T-helper 2 cell treated with Interferon-gamma antibody and Interleukin-4, amounts not matched to agents 5 μg/mL and 100 μg/mL, for 36 hours (primary cell): Measurements from ENCODE around the gene PDIA2.

Experiments
- DNase-seq: peaks from one replicate; pipeline ENCODE4 v3.0.0; 2021; ENCODE audit warnings: low spot score
- H3K27ac Mint-ChIP-seq: one replicate; pipeline ENCODE4 v1.8.0; 2021; ENCODE audit warnings: mild to moderate bottlenecking, mixed read lengths
- H3K27me3 Mint-ChIP-seq: one replicate; pipeline ENCODE4 v1.8.0; 2021; ENCODE audit warnings: low read depth, mixed read lengths
- H3K36me3 Mint-ChIP-seq: one replicate; pipeline ENCODE4 v1.8.0; 2021; ENCODE audit warnings: low read depth, mixed read lengths
- H3K4me1 Mint-ChIP-seq: one replicate; pipeline ENCODE4 v1.8.0; 2021; ENCODE audit warnings: low read depth, mixed read lengths
- H3K4me3 Mint-ChIP-seq: one replicate; pipeline ENCODE4 v1.8.0; 2022; ENCODE audit warnings: mild to moderate bottlenecking, moderate library complexity, mixed read lengths
- H3K9me3 Mint-ChIP-seq: one replicate; pipeline ENCODE4 v1.8.0; 2021; ENCODE audit warnings: mixed read lengths

PDIA2 gene

DNA sequence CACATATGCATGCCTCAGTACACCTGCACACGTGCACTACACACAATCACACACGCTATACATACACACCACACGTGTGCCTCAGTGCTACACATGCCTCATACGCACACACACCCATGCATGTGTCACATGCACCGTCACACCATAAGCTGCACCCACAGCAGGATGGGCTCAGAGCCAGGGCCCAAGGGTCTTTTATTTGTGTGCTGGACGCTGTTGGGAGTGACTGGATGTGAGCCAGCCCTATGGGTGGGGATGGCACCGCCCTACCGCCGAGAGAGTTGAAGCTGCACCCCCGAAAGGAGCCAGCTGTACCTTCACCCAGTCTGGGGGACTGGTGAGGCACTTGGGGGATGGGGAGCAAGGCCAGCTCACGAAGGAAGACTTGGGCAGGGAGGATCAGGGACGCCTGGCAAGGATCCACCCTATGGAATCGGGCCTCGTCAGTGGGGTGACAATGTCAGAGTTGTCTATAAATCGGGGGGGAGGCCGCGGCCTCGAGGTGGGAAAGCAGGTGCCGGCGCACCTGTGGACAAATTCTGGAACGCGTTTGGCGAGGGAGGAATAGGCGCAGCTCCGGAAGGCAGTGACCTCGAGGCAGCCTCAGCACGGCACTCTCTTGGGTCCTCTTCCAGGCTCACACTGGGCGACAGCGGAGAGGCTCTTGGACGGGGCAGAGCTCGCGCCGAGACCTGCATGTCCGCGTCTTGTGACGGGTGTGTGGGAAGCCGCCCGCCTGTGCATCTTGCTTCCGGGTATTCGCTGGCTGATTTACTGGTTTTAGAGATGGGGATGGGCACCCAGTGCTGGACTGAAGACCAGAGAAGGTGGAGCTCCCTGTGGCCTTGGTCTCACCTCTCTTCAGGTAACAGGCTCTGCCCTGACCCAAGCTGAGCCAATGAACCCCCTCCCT lies 14.6 kb upstream of the PDIA2 start:
- no peaks in the 10 kb centered on the region for H3K4me1 Mint-ChIP-seq

DNA sequence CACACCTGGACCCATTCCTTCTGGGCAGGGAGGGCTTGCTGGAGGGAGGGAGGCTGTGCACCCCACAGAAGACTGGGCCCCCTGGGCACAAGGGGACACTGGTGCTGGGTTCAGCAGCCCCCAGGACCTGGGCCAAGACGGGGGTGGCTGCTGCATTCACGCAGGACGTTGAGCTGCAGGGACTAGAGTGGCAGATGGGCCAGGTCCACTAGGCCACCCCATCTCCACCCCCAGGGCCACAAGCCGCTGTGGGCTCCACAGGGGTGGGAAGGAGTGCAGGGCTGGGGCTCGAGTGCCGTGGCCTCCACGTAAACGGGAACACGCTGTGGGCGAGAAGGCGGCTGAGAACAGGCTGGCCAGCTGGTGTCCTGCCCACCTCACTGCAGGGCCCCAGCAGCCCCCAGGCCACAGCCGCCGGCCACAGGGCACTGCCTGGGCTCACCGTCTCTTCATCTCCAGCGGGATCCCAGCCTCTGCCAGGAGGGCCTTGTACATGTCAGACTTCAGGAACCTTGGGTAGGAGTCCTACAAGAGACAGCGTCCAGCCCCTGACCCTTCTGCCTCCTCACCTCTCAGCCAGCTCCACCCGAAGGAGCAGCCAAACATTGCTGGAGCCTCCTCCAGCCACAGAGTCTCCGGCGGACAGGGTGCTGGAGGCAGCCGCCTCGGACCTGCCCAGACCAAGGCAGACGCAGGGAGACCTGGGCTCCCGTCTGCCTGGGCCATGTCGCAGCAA lies 13.7 kb upstream of the PDIA2 start:
- H3K9me3 Mint-ChIP-seq = no peaks in the 10 kb centered on the region
- DNase-seq = no peak

More for the DNA sequence above, 14.6 kb upstream of the PDIA2 start:
- no peak for DNase-seq
- no peaks in the 10 kb centered on the region for H3K36me3 Mint-ChIP-seq
- H3K9me3 Mint-ChIP-seq = no peaks in the 10 kb centered on the region
- H3K4me3 Mint-ChIP-seq = no peak overlapping the region
- H3K27me3 Mint-ChIP-seq = no peaks in the 10 kb centered on the region
- no peak overlapping the region for H3K27ac Mint-ChIP-seq

DNA sequence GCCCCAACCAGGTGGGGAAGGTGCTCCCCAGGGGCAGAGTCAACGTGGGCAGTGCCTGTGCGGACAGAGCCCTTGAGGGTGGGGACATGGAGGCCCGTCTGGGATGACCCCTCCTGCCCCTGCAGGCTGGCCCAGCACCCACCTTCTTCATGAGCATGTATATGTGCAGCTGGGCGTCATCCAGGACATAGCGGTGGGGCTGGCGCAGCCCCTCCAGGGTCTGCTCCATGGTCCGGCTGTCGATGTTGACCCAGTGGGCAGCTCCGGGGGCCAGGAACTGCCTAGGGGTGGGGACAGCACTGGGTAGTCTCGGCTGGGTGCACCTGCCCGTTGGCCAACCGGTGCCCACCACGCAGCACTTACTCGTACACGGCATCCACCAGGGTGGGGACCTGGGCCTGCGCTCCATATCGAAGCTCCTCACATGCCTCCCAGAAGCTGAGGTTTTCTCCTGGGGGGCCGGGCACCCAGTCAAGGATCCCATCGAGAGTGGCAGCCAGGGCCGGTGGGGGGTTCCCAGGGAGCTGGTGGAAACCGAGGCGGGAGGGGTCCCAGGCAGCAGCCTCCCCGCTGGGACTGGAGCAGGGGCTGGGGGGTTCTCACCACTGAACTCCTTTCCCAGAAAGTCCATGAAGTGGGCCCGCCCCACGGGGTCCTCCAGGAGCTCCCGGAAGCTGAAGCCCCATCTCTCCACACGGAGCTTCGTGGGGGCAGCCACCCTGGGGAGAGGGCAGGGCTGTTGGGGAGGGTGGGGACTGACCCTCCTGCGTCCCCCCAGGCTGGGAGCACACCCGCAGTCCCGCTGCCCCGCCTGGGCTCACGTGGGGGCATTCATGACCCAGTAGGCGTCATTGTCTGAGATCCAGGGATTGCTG lies 12.3 kb upstream of the PDIA2 start:
- H3K27me3 Mint-ChIP-seq = peaks cover 4% of the 10 kb centered on the region
- no peak for DNase-seq
- no peaks in the 10 kb centered on the region for H3K9me3 Mint-ChIP-seq
- H3K36me3 Mint-ChIP-seq = no peaks in the 10 kb centered on the region
- no peak overlapping the region for H3K27ac Mint-ChIP-seq
- H3K4me3 Mint-ChIP-seq = no peak overlapping the region
- no peaks in the 10 kb centered on the region for H3K4me1 Mint-ChIP-seq

More for the DNA sequence above, 13.7 kb upstream of the PDIA2 start:
- H3K27ac Mint-ChIP-seq = no peak overlapping the region
- H3K4me1 Mint-ChIP-seq = no peaks in the 10 kb centered on the region
- H3K36me3 Mint-ChIP-seq = no peaks in the 10 kb centered on the region
- no peaks in the 10 kb centered on the region for H3K27me3 Mint-ChIP-seq
- H3K4me3 Mint-ChIP-seq = no peak overlapping the region

DNA sequence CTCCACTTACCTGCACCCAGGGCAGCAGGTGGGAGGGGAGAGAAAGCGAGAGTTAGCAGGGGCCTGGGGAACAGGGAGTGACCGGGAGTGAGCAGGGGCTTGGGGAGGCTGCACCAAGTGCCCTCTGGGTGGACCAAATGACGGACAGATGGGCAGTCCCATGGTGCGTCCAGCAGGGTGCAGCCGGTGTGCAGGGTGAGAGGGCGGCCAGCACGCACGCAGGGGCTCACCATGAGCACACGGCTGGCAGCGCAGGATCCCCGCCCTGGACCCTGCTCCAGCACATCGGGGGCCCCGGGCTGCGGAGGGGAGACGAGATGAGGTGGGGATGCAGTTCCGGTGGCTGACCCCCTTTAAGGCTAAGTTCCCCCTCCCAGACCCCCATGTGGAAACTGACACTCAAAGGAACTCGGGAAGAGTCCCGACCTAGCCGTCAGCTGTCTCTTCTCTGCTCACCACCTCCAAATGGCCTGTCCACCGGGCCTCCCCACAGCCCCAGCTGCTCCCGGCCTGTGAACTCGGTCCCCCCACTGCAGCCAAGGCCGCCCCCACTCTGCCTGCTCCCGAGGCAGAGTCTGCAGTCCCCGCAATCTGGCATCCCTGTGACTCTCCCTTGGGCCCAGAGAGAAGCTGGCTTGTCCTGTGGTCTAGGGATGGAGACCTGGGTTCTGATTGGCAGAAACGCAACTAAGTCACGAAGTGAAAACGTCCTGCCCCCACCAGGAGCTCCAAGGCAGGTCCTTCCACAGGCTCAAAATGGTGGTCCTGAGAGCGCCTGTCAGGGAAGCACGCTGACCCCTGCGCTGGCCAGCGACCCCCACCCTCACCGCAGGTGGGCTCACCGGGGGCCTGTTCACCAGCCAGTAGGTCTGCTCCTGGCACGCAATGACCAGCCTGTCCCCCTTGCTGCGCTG lies 10.1 kb upstream of the PDIA2 start:
- no peak overlapping the region for H3K4me3 Mint-ChIP-seq
- H3K27ac Mint-ChIP-seq = no peak overlapping the region
- H3K27me3 Mint-ChIP-seq = peaks cover 19% of the 10 kb centered on the region
- no peak for DNase-seq
- no peaks in the 10 kb centered on the region for H3K9me3 Mint-ChIP-seq
- no peaks in the 10 kb centered on the region for H3K36me3 Mint-ChIP-seq
- no peaks in the 10 kb centered on the region for H3K4me1 Mint-ChIP-seq

DNA sequence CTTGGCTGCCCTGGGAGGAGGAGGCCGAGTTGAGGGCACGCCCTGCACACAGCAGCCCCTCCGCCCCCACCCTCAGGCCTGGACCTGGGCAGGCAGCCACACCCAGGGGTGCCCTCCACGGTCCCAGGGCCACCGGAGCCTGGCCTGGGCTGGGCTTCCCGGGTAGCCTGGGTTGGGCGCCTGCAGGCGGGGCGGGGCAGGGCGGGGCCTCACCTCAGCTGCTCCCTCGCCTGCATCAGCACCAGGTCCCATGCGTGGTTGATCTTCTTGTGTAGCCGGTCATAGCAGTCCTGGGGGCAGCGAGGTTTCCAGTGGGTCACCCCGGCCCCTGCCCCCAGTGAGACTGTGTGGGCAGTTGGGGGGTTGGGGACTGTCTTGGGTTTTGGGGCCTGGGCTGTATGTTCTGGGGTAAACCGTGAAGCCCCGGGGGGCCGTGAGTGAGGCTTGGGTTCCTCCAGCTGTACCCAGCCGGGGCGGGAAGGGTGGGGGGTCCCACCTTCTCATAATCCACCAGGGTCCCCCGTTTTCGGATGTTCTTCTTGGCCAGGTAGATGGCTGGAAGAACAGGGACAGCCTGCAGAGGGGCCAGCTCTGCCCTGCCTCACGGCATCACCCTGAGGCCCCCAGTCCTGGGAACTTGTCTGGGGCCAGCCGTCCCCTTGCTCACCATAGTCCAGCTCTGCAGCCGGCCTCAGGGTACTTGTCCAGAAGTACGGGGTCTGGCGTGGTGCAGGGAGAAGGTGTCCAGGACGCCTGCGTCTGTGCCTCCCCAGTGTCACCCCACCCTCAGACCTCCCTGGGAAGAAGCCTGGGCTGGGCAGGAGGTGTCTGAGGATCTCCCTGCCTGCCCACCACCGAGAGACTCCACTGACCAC lies 9.2 kb upstream of the PDIA2 start:
- Mint-ChIP-seq H3K27ac (no peak overlapping the region), H3K4me1 (peaks cover 1% of the 10 kb centered on the region), H3K9me3 (no peaks in the 10 kb centered on the region), H3K4me3 (no peak overlapping the region), H3K27me3 (peaks cover 19% of the 10 kb centered on the region), H3K36me3 (no peaks in the 10 kb centered on the region)
- no peak for DNase-seq

DNA sequence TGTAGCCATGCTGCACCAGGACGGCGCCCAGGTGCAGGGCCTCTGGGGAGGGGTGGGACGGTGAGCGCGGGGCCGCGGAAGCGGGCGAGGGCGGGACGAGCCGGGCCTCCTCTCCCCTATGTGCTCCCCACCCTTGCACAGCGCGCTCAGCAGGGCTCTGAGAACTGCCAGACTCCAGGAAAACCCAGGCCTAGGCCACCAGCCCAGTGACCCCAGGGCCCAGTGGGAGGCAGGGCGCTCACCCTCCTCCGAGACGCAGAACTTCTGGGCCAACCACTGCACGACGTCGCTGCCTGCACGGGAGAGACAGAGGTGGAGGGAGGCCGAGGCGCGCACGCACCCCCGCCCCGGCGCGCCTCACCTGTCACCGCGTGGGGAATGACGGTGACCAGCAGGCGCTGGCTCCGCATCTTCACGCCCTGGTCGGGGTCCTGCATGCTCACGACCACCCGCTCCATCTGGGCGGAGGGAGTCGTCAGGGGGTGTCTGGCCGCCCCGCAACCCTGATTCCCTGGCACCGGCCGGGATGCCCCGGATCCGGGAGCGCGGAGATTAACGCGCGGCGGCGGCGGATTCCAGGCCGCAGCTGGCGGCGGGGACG lies 7.8 kb upstream of the PDIA2 start:
- no peak overlapping the region for H3K27ac Mint-ChIP-seq
- DNase-seq = no peak
- no peaks in the 10 kb centered on the region for H3K36me3 Mint-ChIP-seq
- H3K4me3 Mint-ChIP-seq = peak overlapping the region; percentile 52
- H3K9me3 Mint-ChIP-seq = no peaks in the 10 kb centered on the region
- peaks cover 22% of the 10 kb centered on the region for H3K27me3 Mint-ChIP-seq
- H3K4me1 Mint-ChIP-seq = peaks cover 6% of the 10 kb centered on the region

DNA sequence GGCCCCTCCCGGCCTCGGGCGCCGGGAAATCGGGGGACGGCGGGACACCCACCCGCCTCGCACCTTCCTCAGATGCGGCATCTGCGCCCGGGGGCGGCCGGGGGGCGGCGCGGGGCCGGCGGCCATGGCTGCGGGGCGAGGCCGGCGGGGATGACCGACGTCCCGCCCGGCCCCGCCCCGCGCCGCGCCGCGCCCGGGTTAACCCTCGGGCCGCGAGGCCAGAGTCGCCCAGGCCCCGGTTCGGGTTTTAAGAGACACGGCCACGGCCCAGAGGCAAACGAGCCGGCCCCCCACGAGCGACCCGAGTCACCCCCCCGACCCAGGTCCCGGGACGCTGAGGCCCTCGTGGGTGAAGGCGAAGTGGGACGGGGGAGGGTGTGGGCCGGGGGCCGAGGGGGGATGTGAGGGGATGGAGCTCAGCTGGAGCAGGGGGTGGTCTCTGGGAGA lies 7.2 kb upstream of the PDIA2 start, which contains the start of gene RGS11:
TSS of gene RGS11 (minus strand) at position 159 of the 447 bp plus-strand sequence. CDS start at position 126, 33 bp downstream.
- peaks cover 6% of the 10 kb centered on the region for H3K4me1 Mint-ChIP-seq
- DNase-seq = no peak
- H3K9me3 Mint-ChIP-seq = no peaks in the 10 kb centered on the region
- no peak within 1 kb of the TSS for H3K27ac Mint-ChIP-seq
- H3K36me3 Mint-ChIP-seq = no peaks in the 10 kb centered on the region
- H3K4me3 Mint-ChIP-seq = peak within 1 kb of the TSS; percentile 52
- peaks cover 23% of the 10 kb centered on the region for H3K27me3 Mint-ChIP-seq

DNA sequence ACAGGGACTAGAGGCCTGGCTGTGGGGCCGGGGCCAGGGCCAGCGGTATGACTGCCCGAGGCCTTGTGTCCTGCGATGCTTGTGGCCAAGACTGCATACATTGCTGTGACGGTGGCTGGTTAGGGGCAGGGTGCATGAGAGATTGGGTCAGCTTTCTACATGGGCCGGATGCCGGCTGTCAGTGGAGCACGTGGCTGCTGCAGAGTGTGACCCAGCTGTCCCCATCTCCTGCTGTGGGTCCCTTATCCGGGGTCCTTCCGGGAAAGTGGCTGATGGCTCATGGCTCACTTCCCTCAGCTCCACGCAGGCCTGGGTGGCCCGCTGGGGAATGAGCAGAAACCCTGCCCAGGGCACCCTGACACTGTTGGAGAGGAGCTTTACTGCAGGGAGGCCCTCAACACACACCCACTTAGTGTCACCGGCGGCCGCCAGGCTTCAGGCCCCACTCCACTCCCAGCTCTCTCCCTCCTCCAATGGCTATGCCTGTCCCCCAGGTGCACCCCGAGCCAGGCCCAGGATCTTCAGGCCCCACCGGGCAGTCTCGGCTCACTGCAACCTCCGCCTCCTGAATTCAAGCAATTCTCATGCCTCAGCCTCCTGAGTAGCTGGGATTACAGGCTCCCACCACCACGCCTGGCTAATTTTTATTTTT lies 6.4 kb upstream of the PDIA2 start:
- peak overlapping the region; percentile 52 for H3K4me3 Mint-ChIP-seq
- H3K27ac Mint-ChIP-seq = no peak overlapping the region
- H3K27me3 Mint-ChIP-seq = peaks cover 26% of the 10 kb centered on the region
- H3K4me1 Mint-ChIP-seq = peaks cover 6% of the 10 kb centered on the region
- no peaks in the 10 kb centered on the region for H3K9me3 Mint-ChIP-seq
- DNase-seq = no peak
- H3K36me3 Mint-ChIP-seq = no peaks in the 10 kb centered on the region

DNA sequence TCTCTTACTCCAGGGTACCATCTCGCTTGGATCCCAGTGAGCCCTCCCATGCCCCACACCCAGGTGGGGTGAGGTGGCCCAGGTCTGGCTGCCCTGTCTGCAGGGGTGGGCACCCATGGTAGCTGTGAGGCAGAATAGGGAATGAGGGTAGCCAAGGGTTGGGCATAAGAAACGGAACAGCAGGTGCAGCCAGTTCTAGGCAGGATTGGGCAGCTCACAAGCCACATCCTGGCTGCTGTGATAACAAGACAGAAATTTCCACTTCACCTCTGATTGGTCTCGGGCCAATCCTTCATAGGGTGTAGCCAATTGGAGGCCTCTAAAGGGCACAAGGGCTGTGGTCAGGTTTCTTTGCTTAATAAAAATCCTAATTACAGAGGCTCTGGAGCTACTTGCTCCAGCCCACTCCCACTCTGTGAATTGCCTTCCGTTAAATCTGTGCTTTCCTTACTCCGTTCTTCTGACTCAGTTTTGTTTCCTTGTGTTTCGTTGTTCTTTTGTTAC lies 4.0 kb upstream of the PDIA2 start:
- no peak overlapping the region for H3K4me3 Mint-ChIP-seq
- DNase-seq = peak; percentile 36
- no peaks in the 10 kb centered on the region for H3K36me3 Mint-ChIP-seq
- no peaks in the 10 kb centered on the region for H3K9me3 Mint-ChIP-seq
- H3K27me3 Mint-ChIP-seq = peaks cover 26% of the 10 kb centered on the region
- no peak overlapping the region for H3K27ac Mint-ChIP-seq
- H3K4me1 Mint-ChIP-seq = peaks cover 6% of the 10 kb centered on the region

DNA sequence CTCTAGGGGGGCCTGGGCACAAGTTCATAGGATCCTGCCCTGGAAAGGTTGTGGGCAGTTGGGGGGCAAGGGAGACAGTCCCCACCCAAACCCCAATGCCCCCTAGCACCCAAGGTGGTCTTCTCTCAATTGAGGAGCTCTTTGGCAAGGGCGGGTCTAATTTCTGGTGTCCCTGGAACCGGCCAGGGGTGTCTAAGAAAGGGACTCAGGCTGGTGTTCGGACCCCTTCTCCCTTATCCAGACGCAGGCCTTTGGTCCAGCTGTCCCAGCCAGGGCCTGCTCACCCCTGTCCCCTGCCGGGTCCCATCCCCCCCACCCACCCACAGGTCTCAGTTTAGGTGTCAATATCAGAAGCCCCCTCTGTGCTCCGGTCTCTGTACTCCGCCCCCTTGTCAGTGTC lies 3.4 kb upstream of the PDIA2 start:
- Mint-ChIP-seq H3K27ac (no peak overlapping the region), H3K27me3 (peaks cover 26% of the 10 kb centered on the region), H3K4me1 (peaks cover 6% of the 10 kb centered on the region)

DNA sequence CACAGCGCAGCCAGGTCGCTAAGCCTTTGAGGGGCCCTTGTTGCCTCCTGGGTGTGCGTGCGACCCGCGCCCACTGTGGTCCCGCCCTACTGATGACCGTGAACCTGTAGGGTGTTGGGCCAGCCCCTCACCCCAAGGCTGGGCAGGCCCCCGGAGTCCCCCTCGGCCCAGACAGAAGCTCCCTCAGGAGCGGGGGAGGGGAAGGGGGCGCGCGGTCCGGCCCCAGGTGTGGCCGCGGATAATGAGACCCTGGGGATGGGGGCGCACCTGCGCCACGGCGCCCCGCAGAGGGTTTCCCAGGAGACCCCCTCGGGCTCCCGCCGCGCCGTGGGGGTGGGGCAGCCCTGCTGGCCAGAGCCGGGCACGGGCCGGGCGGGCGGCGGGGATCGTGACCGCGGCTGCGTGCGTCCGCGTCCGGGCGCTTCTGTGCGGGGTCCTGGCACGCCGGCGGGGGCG lies 2.9 kb upstream of the PDIA2 start:
- H3K4me1 Mint-ChIP-seq = peaks cover 6% of the 10 kb centered on the region
- no peak overlapping the region for H3K27ac Mint-ChIP-seq
- H3K27me3 Mint-ChIP-seq = peaks cover 25% of the 10 kb centered on the region
- no peaks in the 10 kb centered on the region for H3K36me3 Mint-ChIP-seq
- no peak overlapping the region for H3K4me3 Mint-ChIP-seq
- no peak for DNase-seq
- no peaks in the 10 kb centered on the region for H3K9me3 Mint-ChIP-seq

More for the DNA sequence above, 3.4 kb upstream of the PDIA2 start:
- DNase-seq = no peak
- H3K4me3 Mint-ChIP-seq = no peak overlapping the region
- H3K36me3 Mint-ChIP-seq = no peaks in the 10 kb centered on the region
- no peaks in the 10 kb centered on the region for H3K9me3 Mint-ChIP-seq
